Endothelial cell (in vitro differentiated cells): Measurements from ENCODE around the gene NCK1. TPM values are rescaled to one million over a fixed set of nuclear protein-coding genes. Genes with fewer than 3 reads are reported as not detected.

Experiments
- DNase-seq: peaks from one replicate; pipeline ENCODE4 v3.0.0; 2021; ENCODE audit warnings: low spot score
- H3K27ac Mint-ChIP-seq: one replicate; pipeline ENCODE4 v1.8.0; 2021; ENCODE audit warnings: mixed read lengths, inconsistent platforms; ENCODE audit not compliant: unreplicated experiment
- H3K27me3 Mint-ChIP-seq: one replicate; pipeline ENCODE4 v1.8.0; 2021; ENCODE audit warnings: mild to moderate bottlenecking, moderate library complexity, mixed read lengths, inconsistent platforms; ENCODE audit not compliant: unreplicated experiment
- H3K36me3 Mint-ChIP-seq: one replicate; pipeline ENCODE4 v1.8.0; 2021; ENCODE audit warnings: mild to moderate bottlenecking, low read depth, mixed read lengths, inconsistent platforms; ENCODE audit not compliant: unreplicated experiment
- H3K4me1 Mint-ChIP-seq: one replicate; pipeline ENCODE4 v1.8.0; 2021; ENCODE audit warnings: mild to moderate bottlenecking, mixed read lengths, inconsistent platforms; ENCODE audit not compliant: unreplicated experiment
- H3K4me3 Mint-ChIP-seq: one replicate; pipeline ENCODE4 v1.8.0; 2021; ENCODE audit warnings: mild to moderate bottlenecking, mixed read lengths, inconsistent platforms; ENCODE audit not compliant: unreplicated experiment
- H3K9me3 Mint-ChIP-seq: one replicate; pipeline ENCODE4 v1.8.0; 2021; ENCODE audit warnings: mixed read lengths, inconsistent platforms; ENCODE audit not compliant: unreplicated experiment
- CTCF ChIP-seq: fragments of 200-600 bp; sonication (generic); IDR thresholded peaks from one replicate; pipeline ENCODE4 v1.5.0; 2021; ENCODE audit warnings: antibody characterized with exemption; ENCODE audit not compliant: unreplicated experiment
- total RNA-seq: library from RNA; stranded (reverse); fragmentation: NEBNext Ultra II Directional; extraction: Animal tissue kit (Norgen Biotek cat#: 25700); gene quantifications from one replicate; pipeline ENCODE4 v1.2.1, GENCODE V29; 2021; ENCODE audit not compliant: unreplicated experiment

NCK1 gene
- total RNA-seq, 1 donor from 2014 or later = 53.9 TPM

DNA sequence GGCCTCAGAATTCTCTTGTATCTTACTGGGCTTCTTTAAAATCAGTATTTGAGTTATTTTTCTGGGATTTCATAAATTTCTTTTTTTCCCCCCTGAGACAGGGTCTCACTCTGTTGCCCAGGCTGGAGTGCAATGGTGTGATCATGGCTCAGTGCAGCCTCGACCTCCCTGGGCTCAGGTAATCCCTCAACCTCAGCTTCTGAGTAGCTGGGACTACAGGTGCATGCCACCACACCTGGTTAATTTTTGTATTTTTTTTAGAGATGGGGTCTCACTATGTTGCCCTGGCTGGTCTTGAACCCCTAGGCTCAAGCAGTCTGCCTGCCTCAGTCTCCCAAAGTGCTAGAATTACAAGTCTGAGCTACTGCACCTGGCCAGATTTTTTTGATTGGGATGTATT lies 43.5 kb downstream of the NCK1 start:
- H3K4me1 Mint-ChIP-seq = peaks cover 36% of the 10 kb centered on the region
- no peak for TF ChIP-seq CTCF
- peaks cover 7% of the 10 kb centered on the region for H3K27me3 Mint-ChIP-seq
- no peak overlapping the region for H3K27ac Mint-ChIP-seq
- peaks cover 7% of the 10 kb centered on the region for H3K36me3 Mint-ChIP-seq
- H3K9me3 Mint-ChIP-seq = no peaks in the 10 kb centered on the region
- H3K4me3 Mint-ChIP-seq = no peak overlapping the region
- DNase-seq = no peak

DNA sequence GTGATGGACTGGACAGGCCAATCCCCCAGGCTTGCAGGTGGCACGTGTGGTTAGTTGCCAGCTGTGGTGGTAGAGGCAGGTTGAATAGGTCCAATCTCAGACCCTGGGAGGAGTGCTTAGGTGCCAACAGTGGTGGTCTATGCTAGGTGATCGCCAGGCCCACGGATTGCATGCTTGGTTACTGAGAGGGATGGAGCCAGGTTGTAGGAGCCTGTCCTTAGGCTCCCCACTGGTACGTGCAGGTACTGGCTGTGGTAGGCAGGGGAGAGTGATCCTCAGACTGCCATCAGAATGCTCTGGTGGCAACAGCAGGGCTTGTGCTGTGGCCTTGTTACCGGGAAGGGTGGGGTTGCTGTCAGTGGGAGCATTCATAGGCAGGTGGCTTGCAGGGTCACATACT lies 44.7 kb downstream of the NCK1 start:
- TF ChIP-seq CTCF = no peak
- Mint-ChIP-seq H3K4me3 (no peak overlapping the region), H3K4me1 (peaks cover 27% of the 10 kb centered on the region), H3K27me3 (peaks cover 7% of the 10 kb centered on the region), H3K36me3 (peaks cover 7% of the 10 kb centered on the region), H3K27ac (no peak overlapping the region), H3K9me3 (no peaks in the 10 kb centered on the region)
- no peak for DNase-seq

GRCh38 chr3:136908297-136908696 lies 46.3 kb downstream of the NCK1 start:
- no peak for TF ChIP-seq CTCF
- Mint-ChIP-seq H3K36me3 (peaks cover 4% of the 10 kb centered on the region), H3K4me1 (peaks cover 36% of the 10 kb centered on the region), H3K27ac (no peak overlapping the region), H3K9me3 (no peaks in the 10 kb centered on the region), H3K27me3 (peaks cover 7% of the 10 kb centered on the region), H3K4me3 (no peak overlapping the region)
- no peak for DNase-seq

- H3K9me3 Mint-ChIP-seq = no peaks in the 10 kb centered on the region
Observed at GRCh38 chr3:136909187-136909586, 47.2 kb downstream of the NCK1 start.

DNA sequence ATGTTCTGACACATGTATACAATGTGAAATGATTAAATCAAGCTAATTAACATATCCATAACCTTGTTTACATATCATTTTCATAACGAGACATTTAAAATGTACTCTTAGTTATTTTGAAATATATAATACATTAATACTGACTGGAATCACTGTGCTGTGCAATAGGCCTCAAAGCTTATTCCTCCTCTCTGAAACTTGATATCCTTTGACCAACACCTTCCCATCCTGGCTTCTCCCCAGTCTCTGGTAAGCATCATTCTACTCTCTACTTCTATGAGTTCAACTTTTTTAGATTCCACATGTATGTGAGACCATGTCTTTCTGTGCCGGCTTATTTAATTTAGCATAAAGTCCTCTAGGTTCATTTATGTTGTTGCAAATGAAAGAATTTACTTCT lies 48.7 kb downstream of the NCK1 start:
- H3K27ac Mint-ChIP-seq = no peak overlapping the region
- TF ChIP-seq CTCF = no peak

More at GRCh38 chr3:136909187-136909586, 47.2 kb downstream of the NCK1 start:
- Mint-ChIP-seq H3K27ac (peak overlapping the region; percentile 38), H3K4me1 (peaks cover 41% of the 10 kb centered on the region), H3K4me3 (no peak overlapping the region), H3K27me3 (peaks cover 7% of the 10 kb centered on the region), H3K36me3 (peaks cover 4% of the 10 kb centered on the region)
- no peak for DNase-seq
- TF ChIP-seq CTCF = no peak

More for the DNA sequence above, 48.7 kb downstream of the NCK1 start:
- Mint-ChIP-seq H3K9me3 (no peaks in the 10 kb centered on the region), H3K4me1 (peaks cover 55% of the 10 kb centered on the region), H3K27me3 (peaks cover 7% of the 10 kb centered on the region), H3K36me3 (peaks cover 4% of the 10 kb centered on the region), H3K4me3 (no peak overlapping the region)
- no peak for DNase-seq
